Breast epithelium (tissue), 3 donors: Measurements from ENCODE around the gene NFASC.

Experiments used
- CTCF ChIP-seq, 3 donors: fragments of 450-650 bp; IDR thresholded peaks; one replicate each; pipeline ENCODE4 v1.5.1; 2016 to 2017; ENCODE audit warnings: antibody characterized with exemption in 3 of 3, mild to moderate bottlenecking in 3 of 3, moderate library complexity in 3 of 3
- POLR2A ChIP-seq: fragments of 450-650 bp; IDR thresholded peaks from one replicate; pipeline ENCODE4 v1.6.1; 2016; ENCODE audit warnings: antibody characterized with exemption, mild to moderate bottlenecking, moderate library complexity
- POLR2AphosphoS5 ChIP-seq, 3 donors: sonication (generic); formaldehyde crosslinking; IDR thresholded peaks; one replicate each; pipeline ENCODE4 v1.6.1; 2017; ENCODE audit warnings: antibody characterized with exemption in 3 of 3

- no peak for TF ChIP-seq CTCF (IDR thresholded peaks at IDR 0.05)
- no peak for TF ChIP-seq POLR2AphosphoS5 (IDR thresholded peaks at IDR 0.05)
- TF ChIP-seq POLR2A: no peak
These were observed 115.5 kb downstream of the NFASC start for GRCh38 chr1:204986181-204986580.
